MV-4-11 (cell line): Measurements from ENCODE around the gene PIK3R5.
A peak's percentile ranks its signal among the peaks of the same experiment; 100 is the strongest.
"Not testable (repeated sequence)": the region's sequence is repeated elsewhere in the genome, so short reads cannot be mapped to it uniquely, and the experiment has no call there.

Experiments used
- DNase-seq: peaks from one replicate; lab custom pipeline; 2025; lab: John Stamatoyannopoulos, UW

The PIK3R5 gene

DNA sequence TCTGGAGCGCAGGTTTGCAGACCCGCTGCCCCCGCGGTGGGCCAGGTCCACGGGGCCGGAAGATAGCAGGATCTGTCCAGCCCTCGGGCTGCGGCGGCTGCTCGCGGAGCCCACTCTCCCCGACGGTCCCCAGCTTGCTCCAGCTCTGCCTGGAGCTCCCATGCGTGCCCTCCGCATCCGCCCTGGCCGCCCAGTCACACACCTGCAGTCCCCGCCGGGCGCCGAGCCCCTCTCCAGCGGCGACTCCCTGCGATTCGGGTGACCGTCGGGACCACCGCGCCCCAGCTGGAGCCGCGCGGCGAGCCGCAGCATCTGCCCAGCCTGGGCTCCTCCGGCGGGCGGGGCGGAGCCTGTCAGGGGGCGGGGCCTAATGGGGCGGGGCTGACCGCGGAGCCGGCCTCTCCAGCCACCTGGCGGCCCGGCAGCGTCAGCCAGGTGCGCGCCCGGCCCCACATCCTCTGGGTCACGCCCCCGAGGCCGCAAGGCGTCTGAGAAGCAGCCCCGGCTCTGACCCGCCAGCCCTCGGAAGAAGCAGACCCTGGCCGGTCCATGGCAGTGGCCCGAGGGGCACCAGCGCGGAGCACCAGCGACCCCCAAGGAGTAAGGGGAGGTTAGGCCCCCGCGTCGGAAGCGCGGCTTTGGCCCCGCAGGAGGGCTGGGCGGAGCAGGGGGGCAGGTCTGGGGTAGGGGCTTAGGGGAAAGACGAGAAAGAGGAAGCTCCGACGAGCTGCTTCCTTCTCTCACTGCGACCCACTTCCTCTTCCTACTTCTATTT, at the start of gene PIK3R5:
PIK3R5 (minus strand) TSS at position 314 of the 775 bp plus-strand sequence. CDS start 54,213 bp downstream, outside the sequence.
- peak; percentile 93 for DNase-seq

- DNase-seq: no peak
Measured at GRCh38 chr17:9011001-9011400, 45.5 kb upstream of the PIK3R5 start.

DNA sequence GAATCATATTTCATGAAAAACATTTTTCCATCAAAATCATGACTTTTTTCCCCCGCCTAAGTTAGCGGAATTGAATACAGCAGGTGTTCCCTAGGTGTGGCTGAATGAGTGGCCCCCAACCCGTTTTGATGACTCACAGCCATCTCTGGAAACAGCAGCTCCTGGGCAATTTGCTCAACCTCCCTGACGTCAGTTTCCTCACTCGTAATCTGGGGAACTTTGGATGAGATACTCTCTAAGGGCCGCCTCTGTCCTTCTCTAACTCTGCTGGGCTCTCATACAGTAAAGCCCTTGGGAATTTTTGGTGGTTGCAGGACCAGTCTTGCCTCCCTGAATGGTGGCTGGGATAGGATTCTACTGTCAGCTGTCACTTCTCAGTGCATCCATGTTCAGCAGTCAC, 44.2 kb upstream of the PIK3R5 start:
- no peak for DNase-seq

GRCh38 chr17:9009096-9009495, 43.6 kb upstream of the PIK3R5 start:
- DNase-seq: no peak

DNA sequence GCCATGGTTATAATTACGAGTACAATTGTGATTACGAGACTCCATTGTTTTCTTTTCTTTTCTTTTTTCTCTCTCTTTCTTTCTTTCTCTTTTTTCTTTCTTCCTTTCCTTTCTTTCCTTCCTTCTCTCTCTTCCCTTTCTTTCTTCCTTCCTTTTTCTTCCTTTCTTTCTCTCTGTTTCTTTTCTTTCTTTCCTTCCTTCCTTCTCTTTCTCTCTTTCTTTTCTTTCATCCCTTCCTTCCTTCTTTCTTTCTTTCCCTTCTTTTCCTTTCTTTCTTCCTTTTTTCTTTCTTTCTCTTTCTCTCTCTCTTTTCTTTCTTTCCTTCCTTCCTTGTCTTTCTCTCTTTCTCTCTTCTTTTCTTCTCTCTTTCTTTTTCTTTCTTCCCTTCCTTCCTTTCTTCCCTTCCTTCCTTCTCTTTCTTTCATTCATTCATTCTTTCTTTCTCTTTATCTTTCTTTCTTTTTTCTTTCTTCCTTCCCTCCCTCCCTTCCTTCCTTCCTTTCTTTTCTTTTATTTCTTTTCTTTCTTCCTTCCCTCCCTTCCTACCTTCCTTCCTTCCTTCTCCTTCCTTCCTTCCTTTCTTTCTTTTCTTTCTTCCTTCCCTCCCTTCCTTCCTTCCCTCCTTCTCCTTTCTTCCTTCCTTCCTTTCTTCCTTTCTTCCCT, 41.7 kb upstream of the PIK3R5 start:
- no peak for DNase-seq

GRCh38 chr17:9006175-9006767, 40.8 kb upstream of the PIK3R5 start:
- DNase-seq: no peak

DNA sequence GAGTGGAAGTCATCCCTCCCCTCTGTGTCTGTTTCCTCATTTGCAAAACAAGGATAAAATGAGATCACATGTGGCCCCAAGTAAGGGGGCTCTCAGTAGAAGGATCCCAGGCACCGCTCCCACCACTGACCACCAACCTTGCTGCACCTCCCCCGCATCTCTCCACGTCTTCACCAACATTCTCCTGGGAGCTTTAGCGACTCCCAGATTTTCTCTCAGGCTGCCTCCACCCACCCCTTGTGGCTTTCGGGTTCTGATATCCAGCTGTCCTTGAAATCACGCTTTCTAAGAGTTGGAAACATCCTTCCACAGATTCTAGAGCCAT, 39.4 kb upstream of the PIK3R5 start:
- DNase-seq: no peak

DNA sequence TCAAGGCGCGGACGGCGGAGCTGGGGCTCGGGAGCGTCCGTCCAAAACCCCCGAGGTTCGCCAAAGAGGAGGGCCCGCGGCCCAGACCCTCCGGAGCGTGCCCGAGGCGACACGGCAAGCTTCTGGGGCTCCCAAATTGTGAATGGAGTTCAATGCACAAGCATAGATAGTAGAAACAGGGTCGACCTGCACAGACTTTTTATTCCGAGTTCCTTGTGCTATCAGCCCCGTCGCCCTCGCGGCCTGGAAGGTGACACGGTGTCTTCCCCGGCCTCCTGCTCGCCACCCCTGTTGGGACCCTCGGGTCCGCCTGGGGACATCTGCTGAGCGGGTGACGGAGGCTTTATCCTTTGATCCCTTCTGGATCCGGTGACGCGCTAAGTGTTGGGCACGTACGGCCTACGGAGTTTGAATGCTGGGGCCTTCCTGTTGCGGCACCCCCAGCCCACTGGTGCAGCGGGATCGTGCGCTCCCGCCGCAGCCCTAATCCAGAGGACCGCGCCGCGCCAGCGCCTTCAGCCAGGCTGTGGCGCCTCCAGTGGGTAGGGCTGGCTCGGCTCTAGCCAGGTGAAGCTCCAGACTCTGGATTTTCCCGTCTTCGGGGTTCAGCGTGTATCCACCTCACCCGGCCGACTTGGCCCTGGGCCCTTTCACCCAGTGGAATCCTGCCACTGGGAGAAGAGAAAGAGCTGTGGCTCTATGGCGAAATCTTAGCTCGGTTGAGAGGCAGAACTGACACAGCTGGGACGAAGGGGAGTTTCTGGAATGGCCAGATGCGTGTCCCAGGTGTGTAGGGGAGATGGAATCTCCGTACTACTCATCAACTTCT, 38.8 kb upstream of the PIK3R5 start:
- no peak for DNase-seq

GRCh38 chr17:9003355-9004131, 38.0 kb upstream of the PIK3R5 start:
- DNase-seq: no peak

DNA sequence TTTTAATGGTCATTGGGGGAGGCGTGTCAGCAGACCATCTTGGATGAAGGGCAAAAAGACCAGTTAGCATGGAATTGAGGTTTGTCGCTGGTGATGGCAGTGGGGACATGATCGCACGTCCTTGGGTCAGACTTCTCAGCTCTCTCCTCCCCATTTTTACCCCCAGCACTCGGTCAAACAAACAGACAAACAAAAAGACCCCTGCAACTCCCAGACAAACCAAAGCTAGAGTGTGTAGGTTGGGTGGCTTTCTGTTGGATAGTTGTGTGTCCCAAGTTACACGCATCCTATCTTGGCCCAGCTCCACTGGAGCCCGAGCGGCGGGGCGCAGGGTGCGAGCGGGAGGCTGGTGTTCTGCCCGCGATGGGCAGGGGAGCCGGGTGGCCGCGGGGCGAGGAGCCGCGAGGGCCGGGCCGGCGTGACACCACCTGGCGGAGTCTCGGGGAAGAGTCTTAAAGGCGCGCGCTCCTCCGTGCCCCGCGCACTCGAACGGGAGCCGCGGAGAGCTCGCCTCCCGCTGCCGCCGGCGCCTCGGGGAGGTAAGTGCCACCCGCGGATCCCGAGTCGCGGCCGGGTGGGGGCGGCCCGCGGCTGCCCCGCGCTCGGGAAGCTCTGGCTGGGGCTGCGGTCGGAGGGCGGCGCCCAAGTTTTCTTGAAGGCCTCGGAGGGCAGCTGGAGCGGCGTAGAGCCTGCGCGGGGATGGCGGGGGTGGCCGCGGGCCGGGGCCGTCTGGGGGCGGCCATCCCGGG, 37.3 kb upstream of the PIK3R5 start:
- DNase-seq: no peak

GRCh38 chr17:9002227-9002605, 36.7 kb upstream of the PIK3R5 start:
- DNase-seq: no peak

DNA sequence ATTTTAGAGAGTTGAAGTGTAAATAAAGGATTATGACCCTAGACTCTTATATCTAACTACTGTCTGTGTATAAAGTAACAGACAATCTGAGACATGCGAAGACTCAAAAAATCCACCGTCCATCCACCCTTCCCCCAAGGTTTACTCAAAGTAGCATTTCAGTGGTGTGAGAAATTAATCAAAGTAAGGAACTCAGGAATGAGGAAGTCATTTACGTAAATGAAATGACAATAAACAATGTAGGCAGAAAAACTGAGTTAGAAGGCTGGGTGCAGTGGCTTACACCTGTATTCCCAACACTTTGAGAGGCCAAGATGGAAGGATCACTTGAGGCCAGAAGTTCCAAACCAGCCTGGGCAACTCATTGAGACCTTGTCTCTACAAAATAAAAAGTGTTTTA, 36.1 kb upstream of the PIK3R5 start:
- DNase-seq: no peak

GRCh38 chr17:8997994-8998628, 32.6 kb upstream of the PIK3R5 start:
- DNase-seq: peak; percentile 57

GRCh38 chr17:8995711-8996110, 30.2 kb upstream of the PIK3R5 start:
- DNase-seq: no peak

GRCh38 chr17:8994319-8994718, 28.8 kb upstream of the PIK3R5 start:
- peak; percentile 31 for DNase-seq

- DNase-seq: peak; percentile 65
Measured at GRCh38 chr17:8991514-8992285, 26.2 kb upstream of the PIK3R5 start.

GRCh38 chr17:8988263-8988935, 22.9 kb upstream of the PIK3R5 start:
- not testable (repeated sequence) for DNase-seq

DNA sequence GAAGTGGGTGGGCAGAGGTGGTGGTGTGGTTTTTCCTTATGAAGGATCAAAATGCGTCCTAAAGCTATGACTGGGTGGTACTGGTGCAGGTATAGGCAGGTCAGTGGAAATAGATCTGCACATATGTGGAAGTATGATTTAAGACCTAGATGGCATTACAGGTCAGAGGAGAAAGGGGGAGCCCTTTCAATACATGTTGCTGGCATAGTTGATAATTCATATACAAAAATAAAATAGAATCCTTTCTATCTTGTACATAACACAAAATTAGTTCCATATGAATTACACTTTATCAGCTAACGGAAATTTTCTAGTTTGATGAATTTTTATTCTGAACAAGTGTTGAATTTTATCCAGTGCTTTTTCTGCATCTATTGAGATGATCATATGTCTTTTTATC, 20.8 kb upstream of the PIK3R5 start:
- DNase-seq: no peak

DNA sequence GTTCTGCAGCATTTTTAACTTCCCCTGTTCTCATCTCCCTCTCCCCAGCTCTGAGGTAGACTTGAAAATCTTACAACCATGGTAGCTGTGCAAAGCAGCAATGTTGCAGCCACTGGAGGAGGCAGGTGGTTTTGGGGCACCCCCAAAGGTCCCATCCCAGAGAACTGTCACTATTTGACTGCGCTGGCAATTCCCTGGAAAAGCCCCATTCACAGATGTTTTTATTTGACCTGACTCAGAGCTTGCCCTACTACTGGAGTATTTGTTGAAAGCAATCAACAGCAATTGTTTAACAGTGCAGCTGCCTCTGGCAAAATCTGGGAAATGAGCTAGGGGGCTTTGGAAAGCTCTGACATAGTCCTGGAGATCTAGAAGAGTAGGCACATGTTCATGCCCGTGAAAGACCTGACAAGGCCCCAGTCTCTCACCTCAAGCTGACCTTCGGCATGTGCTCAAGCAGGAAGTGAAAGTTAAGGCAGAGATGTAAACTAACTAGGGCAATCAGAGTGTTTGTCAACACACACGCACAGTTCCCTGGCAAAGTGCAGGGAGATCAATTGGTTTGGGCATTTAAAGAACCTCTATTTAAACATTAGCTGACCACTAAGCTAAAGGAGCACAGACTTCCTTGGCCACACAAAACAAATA, 19.7 kb upstream of the PIK3R5 start:
- peak; percentile 62 for DNase-seq
